Keratinocyte (primary cell): ENCODE results near the gene BACH1. TPM values are rescaled to one million over a fixed set of nuclear protein-coding genes. Genes with fewer than 3 reads are reported as not detected.

Source experiments
- DNase-seq: peaks from one replicate; pipeline ENCODE4 v3.0.0-alpha.2; 2011; ENCODE audit warnings: low read depth, missing footprints, low spot score
- FAIRE-seq: peaks from 2 replicates; lab custom pipeline; 2011; peaks lifted over from hg19 to GRCh38; lab: Jason Lieb, UNC
- H2AFZ ChIP-seq: 2 replicates; pipeline ENCODE4 v1.6.0; 2012; ENCODE audit warnings: low read length, control low read depth, inconsistent platforms; ENCODE audit not compliant: control insufficient read depth
- H3K27ac ChIP-seq: 2 replicates; pipeline ENCODE4 v1.5.1; 2011; ENCODE audit warnings: low read length; ENCODE audit not compliant: control insufficient read depth, insufficient read depth
- H3K27me3 ChIP-seq: 3 replicates; pipeline ENCODE4 v1.6.0; 2011; ENCODE audit warnings: low read length; ENCODE audit not compliant: control insufficient read depth, insufficient read depth; ENCODE audit errors: extremely low read depth
- H3K36me3 ChIP-seq, 2 experiments: 2 replicates in 1 of 2; 3 replicates in 1 of 2; pipeline ENCODE4 v1.5.1; 2011; ENCODE audit warnings: low read length in 2 of 2, mild to moderate bottlenecking in 1 of 2; ENCODE audit not compliant: control insufficient read depth in 2 of 2, insufficient read depth in 2 of 2; ENCODE audit errors: extremely low read depth in 1 of 2
- H3K4me1 ChIP-seq: 3 replicates; pipeline ENCODE4 v1.5.1; 2011; ENCODE audit warnings: low read length; ENCODE audit not compliant: control insufficient read depth, insufficient read depth; ENCODE audit errors: extremely low read depth
- H3K4me2 ChIP-seq: 3 replicates; pipeline ENCODE4 v1.6.0; 2011; ENCODE audit warnings: low read depth, low read length; ENCODE audit not compliant: control insufficient read depth, insufficient read depth; ENCODE audit errors: extremely low read depth
- H3K4me3 ChIP-seq, 3 experiments: fragments of 200-600 bp in 1 of 3; sonication (generic) in 1 of 3; 2 replicates in 2 of 3; 3 replicates in 1 of 3; pipeline ENCODE4 v1.5.1; 2011 to 2016; ENCODE audit warnings: low read length in 3 of 3, mild to moderate bottlenecking in 3 of 3, control low read depth in 2 of 3, inconsistent platforms in 1 of 3, low read depth in 1 of 3, mixed read lengths in 1 of 3, mixed run types in 1 of 3, moderate library complexity in 1 of 3; ENCODE audit not compliant: control insufficient read depth in 2 of 3, insufficient read depth in 2 of 3; ENCODE audit errors: extremely low read depth in 1 of 3
- H3K79me2 ChIP-seq: 2 replicates; pipeline ENCODE4 v1.6.0; 2012; ENCODE audit warnings: low read length; ENCODE audit not compliant: control insufficient read depth, insufficient read depth
- H3K9ac ChIP-seq: 3 replicates; pipeline ENCODE4 v1.6.0; 2011; ENCODE audit warnings: low read length; ENCODE audit not compliant: control insufficient read depth, insufficient read depth; ENCODE audit errors: extremely low read depth
- H3K9me1 ChIP-seq: 3 replicates; pipeline ENCODE4 v1.6.0; 2011; ENCODE audit warnings: low read length; ENCODE audit not compliant: control insufficient read depth, insufficient read depth; ENCODE audit errors: extremely low read depth
- H3K9me3 ChIP-seq: 2 replicates; pipeline ENCODE4 v1.5.1; 2012; ENCODE audit warnings: low read depth, low read length; ENCODE audit not compliant: control insufficient read depth
- H4K20me1 ChIP-seq: 3 replicates; pipeline ENCODE4 v1.6.0; 2011; ENCODE audit warnings: low read length; ENCODE audit not compliant: control insufficient read depth, insufficient read depth; ENCODE audit errors: extremely low read depth
- CTCF ChIP-seq, 3 experiments: IDR thresholded peaks in 1 of 3; conservative IDR thresholded peaks in 1 of 3; optimal IDR thresholded peaks in 1 of 3; 2 replicates in 2 of 3; 3 replicates in 1 of 3; pipeline versions ENCODE3 to v1.5.1; 2011; ENCODE audit warnings: low read length in 3 of 3, mild to moderate bottlenecking in 3 of 3, moderate library complexity in 2 of 3, control low read depth in 1 of 3, inconsistent platforms in 1 of 3; ENCODE audit not compliant: insufficient read depth in 2 of 3; ENCODE audit errors: extremely low read depth in 1 of 3
- EZH2 ChIP-seq: IDR thresholded peaks from one replicate; pipeline ENCODE4 v1.6.1; 2012; ENCODE audit warnings: inconsistent platforms, mild to moderate bottlenecking, low read length, moderate library complexity
- dilution Hi-C: fragments of 300-500 bp; cut with MboI; formaldehyde crosslinking; loops from one replicate; pipeline ENCODE4 v1.7.0; 2020; ENCODE audit warnings: low sequenced_read_pairs; ENCODE audit not compliant: extremely low pct_ligation_motif_present
- polyA plus RNA-seq, 5 experiments: library from polyadenylated mRNA; depleted of rRNA in 3 of 5; stranded (reverse) in 3 of 5; stranded (forward) in 1 of 5; unstranded in 1 of 5; fragments of >200 nt; gene quantifications; 1 replicate in 1 of 5; 2 replicates in 3 of 5; 3 replicates in 1 of 5; pipeline versions ENCODE4 v1.2.1 to v1.2.3, GENCODE V29; 2011 to 2012; ENCODE audit warnings: missing spikeins in 2 of 5, low read depth in 1 of 5, low replicate concordance in 1 of 5

Gene BACH1
- polyA plus RNA-seq, 1 donor (not counting 4 experiments of a cell fraction or from before 2014, with no cell fraction given): 33.1 TPM

GRCh38 chr21:29316029-29316742, 17.5 kb downstream of the BACH1 start:
- DNase-seq (no peak), FAIRE-seq (no peak)
- no peak overlapping the region for H2AFZ ChIP-seq
- H3K27ac ChIP-seq: no peak overlapping the region
- H3K4me3 ChIP-seq: no peak overlapping the region
- H3K79me2 ChIP-seq: peaks cover 99% of the 10 kb centered on the region
- dilution Hi-C loops: no loop called here
- no peaks in the 10 kb centered on the region for H3K9me3 ChIP-seq
- peaks cover 13% of the 10 kb centered on the region for H3K4me1 ChIP-seq
- H3K4me2 ChIP-seq: no peak overlapping the region
- TF ChIP-seq CTCF (optimal IDR thresholded peaks at IDR 0.05 in 1 of 3, IDR thresholded peaks at IDR 0.05 in 1 of 3, conservative IDR thresholded peaks at IDR 0.05 in 1 of 3; ENCODE audit: extremely low read depth in 1 of 3, insufficient read depth in 2 of 3, low read length in 3 of 3): no peak
- TF ChIP-seq EZH2: no peak
- peaks cover 24% of the 10 kb centered on the region for H4K20me1 ChIP-seq
- H3K36me3 ChIP-seq: peaks cover 3 to 12% of the 10 kb centered on the region in 2 experiments
- H3K9ac ChIP-seq: no peak overlapping the region
- H3K27me3 ChIP-seq: no peaks in the 10 kb centered on the region
- H3K9me1 ChIP-seq: peaks cover 8% of the 10 kb centered on the region

- H3K79me2 ChIP-seq: peaks cover 98% of the 10 kb centered on the region
- peaks cover 5 to 17% of the 10 kb centered on the region in 2 experiments for H3K36me3 ChIP-seq
- peaks cover 8% of the 10 kb centered on the region for H3K9me1 ChIP-seq
- DNase-seq (no peak), FAIRE-seq (no peak)
- H3K27me3 ChIP-seq: no peaks in the 10 kb centered on the region
- no peak overlapping the region for H3K27ac ChIP-seq
- dilution Hi-C loops: no loop called here
- no peak overlapping the region for H3K4me3 ChIP-seq
- H4K20me1 ChIP-seq: peaks cover 25% of the 10 kb centered on the region
- H3K9ac ChIP-seq: no peak overlapping the region
- H3K4me2 ChIP-seq: no peak overlapping the region
- H3K9me3 ChIP-seq: no peaks in the 10 kb centered on the region
- TF ChIP-seq EZH2 (no peak), CTCF (optimal IDR thresholded peaks at IDR 0.05 in 1 of 3, IDR thresholded peaks at IDR 0.05 in 1 of 3, conservative IDR thresholded peaks at IDR 0.05 in 1 of 3; ENCODE audit: extremely low read depth in 1 of 3, insufficient read depth in 2 of 3, low read length in 3 of 3) (no peak)
- no peak overlapping the region for H2AFZ ChIP-seq
- peaks cover 13% of the 10 kb centered on the region for H3K4me1 ChIP-seq
These were observed 18.1 kb downstream of the BACH1 start for GRCh38 chr21:29316806-29317205.
